Measurements from ENCODE around the gene SIX3. TPM values are rescaled to one million over a fixed set of nuclear protein-coding genes. Genes with fewer than 3 reads are reported as not detected.

Gene SIX3
- polyA plus RNA-seq, 1 of the 3 experiments (the other 2 are of a cell fraction) = 0.58 TPM

DNA sequence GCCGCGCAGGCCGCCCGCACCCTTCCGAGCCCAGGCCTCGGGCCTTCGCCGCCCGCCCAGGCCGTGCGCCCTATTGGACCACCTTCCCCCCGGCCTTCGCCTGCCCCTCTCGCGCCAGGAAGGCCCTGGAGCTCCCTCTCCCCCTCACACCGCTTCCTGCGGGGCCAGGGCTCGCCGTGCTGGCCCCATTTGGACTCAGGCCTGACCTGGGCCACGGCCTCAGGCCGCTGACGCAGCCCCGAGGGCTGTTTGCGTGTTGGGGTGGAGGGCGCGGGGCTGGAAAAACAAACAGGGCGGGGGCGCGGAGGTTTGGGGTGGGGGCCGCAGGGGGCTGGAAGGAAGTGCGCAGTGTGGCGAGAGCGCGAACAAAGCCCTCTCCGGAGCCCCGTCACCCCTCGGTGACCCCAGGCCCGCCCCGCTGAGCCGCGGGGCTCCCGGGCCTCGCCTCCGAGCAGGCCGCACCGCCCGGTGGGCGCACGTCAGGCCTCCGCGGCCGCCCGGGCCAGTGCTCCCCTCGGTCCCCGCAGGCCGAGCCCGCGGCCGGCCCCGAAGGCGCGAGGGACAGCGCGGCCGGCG, 12.3 kb upstream of the SIX3 start:
- Histone ChIP-seq H2AFZ (ENCODE audit: low read depth) (no peak overlapping the region), H3K9me3 (no peaks in the 10 kb centered on the region), H3K4me1 (ENCODE audit: control insufficient read depth in 1 of 2, insufficient read depth in 2 of 2, low read depth in 1 of 2, low read length in 1 of 2) (peaks cover 0 to 10% of the 10 kb centered on the region in 2 experiments; a peak in 1 of 4 replicates), H3K9me2 (no peaks in the 10 kb centered on the region), H3K27ac (ENCODE audit: low read depth in 2 of 2, low read length in 1 of 2) (no peak overlapping the region), H3K9ac (no peak overlapping the region), H3K79me2 (ENCODE audit: insufficient read depth) (no peaks in the 10 kb centered on the region), H3K36me3 (replicated peaks in 1 of 2; ENCODE audit: control insufficient read depth in 1 of 2, insufficient read depth in 2 of 2, low read length in 1 of 2) (no peaks in the 10 kb centered on the region), H3F3A (replicated peaks; ENCODE audit: insufficient read depth) (no peaks in the 10 kb centered on the region), H4K20me1 (ENCODE audit: insufficient read depth) (no peaks in the 10 kb centered on the region), H3K4me2 (no peak overlapping the region), H3K27me3 (ENCODE audit: insufficient read depth) (peaks cover 32% of the 10 kb centered on the region), H3K4me3 (ENCODE audit: low read depth in 2 of 2, low read length in 1 of 2) (no peak overlapping the region)
- DNase-seq = peak; percentile 45
- 92% methylated on average over 40 of the region's 66 CpGs for WGBS (ENCODE audit: low lambda C conversion rate)
- CTCF ChIA-PET = interaction anchor here (1.5 kb wide), 1 partner anchor 450 kb away, joined by 4 read pairs; no protein-coding TSS in a partner anchor
- POLR2A ChIA-PET = no interaction called here
- TF ChIP-seq IRF3 (IDR thresholded peaks at IDR 0.05; ENCODE audit: low read depth, low read length) = no peak
- TF ChIP-seq MAX (IDR thresholded peaks at IDR 0.05; ENCODE audit: low read depth) = no peak
- TF ChIP-seq RFX5 (IDR thresholded peaks at IDR 0.05; ENCODE audit: low read length) = no peak
- TF ChIP-seq, protein P1, sequence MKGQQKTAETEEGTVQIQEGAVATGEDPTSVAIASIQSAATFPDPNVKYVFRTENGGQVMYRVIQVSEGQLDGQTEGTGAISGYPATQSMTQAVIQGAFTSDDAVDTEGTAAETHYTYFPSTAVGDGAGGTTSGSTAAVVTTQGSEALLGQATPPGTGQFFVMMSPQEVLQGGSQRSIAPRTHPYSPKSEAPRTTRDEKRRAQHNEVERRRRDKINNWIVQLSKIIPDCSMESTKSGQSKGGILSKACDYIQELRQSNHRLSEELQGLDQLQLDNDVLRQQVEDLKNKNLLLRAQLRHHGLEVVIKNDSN (IDR thresholded peaks at IDR 0.05; ENCODE audit: borderline replicate concordance, low read depth) = no peak
- TF ChIP-seq, protein P2, sequence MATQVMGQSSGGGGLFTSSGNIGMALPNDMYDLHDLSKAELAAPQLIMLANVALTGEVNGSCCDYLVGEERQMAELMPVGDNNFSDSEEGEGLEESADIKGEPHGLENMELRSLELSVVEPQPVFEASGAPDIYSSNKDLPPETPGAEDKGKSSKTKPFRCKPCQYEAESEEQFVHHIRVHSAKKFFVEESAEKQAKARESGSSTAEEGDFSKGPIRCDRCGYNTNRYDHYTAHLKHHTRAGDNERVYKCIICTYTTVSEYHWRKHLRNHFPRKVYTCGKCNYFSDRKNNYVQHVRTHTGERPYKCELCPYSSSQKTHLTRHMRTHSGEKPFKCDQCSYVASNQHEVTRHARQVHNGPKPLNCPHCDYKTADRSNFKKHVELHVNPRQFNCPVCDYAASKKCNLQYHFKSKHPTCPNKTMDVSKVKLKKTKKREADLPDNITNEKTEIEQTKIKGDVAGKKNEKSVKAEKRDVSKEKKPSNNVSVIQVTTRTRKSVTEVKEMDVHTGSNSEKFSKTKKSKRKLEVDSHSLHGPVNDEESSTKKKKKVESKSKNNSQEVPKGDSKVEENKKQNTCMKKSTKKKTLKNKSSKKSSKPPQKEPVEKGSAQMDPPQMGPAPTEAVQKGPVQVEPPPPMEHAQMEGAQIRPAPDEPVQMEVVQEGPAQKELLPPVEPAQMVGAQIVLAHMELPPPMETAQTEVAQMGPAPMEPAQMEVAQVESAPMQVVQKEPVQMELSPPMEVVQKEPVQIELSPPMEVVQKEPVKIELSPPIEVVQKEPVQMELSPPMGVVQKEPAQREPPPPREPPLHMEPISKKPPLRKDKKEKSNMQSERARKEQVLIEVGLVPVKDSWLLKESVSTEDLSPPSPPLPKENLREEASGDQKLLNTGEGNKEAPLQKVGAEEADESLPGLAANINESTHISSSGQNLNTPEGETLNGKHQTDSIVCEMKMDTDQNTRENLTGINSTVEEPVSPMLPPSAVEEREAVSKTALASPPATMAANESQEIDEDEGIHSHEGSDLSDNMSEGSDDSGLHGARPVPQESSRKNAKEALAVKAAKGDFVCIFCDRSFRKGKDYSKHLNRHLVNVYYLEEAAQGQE (IDR thresholded peaks at IDR 0.05; ENCODE audit: low read depth, low read length) = no peak
- TF ChIP-seq NRF1 (IDR thresholded peaks at IDR 0.05; ENCODE audit: low read depth, low read length) = no peak
- TF ChIP-seq POLR2AphosphoS5 (IDR thresholded peaks at IDR 0.05; ENCODE audit: low read depth, low read length) = no peak
- no peak for TF ChIP-seq YY1 (IDR thresholded peaks at IDR 0.05; ENCODE audit: low read depth)
- no peak for TF ChIP-seq SIN3A (IDR thresholded peaks at IDR 0.05; ENCODE audit: borderline replicate concordance, low read depth, low read length)
- TF ChIP-seq CHD2 (IDR thresholded peaks at IDR 0.05; ENCODE audit: low read length, partially characterized antibody) = no peak
- TF ChIP-seq SMC3 (IDR thresholded peaks at IDR 0.05; ENCODE audit: low read depth, low read length) = no peak
